ENCODE data around the gene KCNA10.

Gene KCNA10

DNA sequence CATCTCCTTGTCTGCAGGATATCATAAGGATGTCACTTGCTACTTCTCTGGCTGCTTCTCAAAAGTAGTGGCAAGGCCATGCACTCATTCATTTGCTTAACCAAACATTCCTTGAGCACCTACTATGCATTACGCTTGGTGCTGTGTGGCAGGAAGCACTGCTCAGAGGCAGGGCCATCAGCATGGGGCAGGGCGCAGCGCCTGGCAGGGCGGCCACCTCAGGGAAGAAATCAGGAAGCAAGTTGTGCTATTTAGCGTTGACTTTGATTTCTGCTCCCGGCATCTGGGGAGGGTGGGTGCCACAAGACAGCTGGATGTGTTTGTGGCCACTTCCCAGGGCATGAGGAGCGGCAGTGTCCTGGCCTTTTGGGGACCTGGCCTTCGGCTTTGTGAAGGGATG lies 40.1 kb downstream of the KCNA10 start:
- no peak for DNase-seq (ENCODE audit: low read depth in 3 of 3, low spot score in 1 of 3)

DNA sequence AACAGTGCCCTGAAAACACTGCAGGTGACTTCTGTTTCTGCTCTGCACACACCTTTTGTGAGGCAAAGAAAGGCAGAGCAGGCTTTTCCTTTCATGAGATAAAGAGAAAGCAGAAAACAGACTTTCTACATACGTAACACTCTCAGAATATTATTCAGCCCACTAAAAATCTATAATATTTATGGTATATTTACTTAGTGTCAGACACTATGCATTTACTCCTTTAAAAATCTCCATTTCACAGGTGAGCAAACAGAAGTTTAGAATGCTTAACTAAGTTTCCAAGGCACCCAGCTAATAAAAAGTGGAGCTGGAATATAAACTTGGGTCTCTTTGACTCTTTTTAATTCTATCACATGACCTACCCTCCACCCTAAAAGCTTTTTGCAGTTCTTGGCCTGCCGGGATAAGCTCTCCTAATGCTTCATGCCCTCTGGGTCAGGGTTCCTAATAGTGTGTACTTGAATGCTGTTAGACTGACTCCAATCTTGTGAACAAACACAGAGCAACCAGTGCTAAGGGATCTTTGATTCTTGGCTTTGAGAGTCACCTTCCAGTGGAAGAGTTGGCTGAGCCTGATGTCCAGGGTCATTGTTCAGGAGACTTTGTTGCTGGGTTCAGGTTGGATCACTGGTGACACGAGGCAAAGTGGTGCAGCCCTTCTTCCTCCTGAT lies 40.9 kb downstream of the KCNA10 start:
- no peak for DNase-seq (ENCODE audit: low read depth in 3 of 3, low spot score in 1 of 3)

DNA sequence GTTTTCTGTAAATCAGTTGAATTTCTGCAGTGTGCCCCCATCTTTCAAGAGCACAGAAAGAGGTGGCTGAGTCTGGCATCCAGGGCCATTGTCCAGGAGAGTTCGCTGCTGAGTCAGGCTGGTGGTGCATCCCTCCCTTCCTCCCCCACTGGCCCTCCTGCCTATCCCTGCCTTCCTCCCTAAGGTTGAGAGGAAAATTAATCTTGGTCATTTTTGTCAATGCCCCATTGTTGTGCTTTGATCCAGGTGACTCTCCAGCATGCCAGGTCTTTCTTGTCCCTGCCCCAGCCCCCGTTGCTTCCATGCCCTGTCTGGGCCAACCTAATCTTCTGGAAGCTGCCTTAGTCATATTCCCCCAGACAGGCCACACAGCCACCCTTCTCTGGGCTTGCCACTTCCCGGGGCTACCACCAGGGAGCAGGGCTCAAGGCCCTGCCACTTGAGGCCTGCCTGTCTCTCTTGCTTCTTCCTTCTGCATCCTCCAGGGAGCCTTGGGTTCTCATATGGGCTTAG lies 41.5 kb downstream of the KCNA10 start:
- DNase-seq (ENCODE audit: low read depth in 3 of 3, low spot score in 1 of 3) = no peak

DNA sequence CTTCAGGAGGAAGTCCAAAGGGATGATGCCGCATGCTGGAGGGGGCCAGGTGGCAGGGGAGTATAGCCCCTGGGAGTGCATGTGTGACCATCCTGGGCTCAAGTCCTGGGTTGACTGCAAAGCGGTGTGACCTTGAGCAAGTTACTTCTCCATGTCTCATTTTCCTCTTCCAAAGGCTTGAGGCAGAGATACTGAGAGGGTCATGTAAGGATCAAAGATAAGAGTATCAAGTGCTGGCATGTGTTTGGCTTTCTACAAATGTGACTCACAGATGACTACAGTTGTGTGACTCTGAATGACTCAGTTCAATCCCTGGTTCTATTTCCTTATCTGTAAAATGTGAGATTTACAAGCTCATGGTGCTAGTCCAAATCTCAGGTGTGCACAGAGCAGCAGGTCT lies 41.9 kb downstream of the KCNA10 start:
- DNase-seq (ENCODE audit: low read depth in 3 of 3, low spot score in 1 of 3) = no peak

DNA sequence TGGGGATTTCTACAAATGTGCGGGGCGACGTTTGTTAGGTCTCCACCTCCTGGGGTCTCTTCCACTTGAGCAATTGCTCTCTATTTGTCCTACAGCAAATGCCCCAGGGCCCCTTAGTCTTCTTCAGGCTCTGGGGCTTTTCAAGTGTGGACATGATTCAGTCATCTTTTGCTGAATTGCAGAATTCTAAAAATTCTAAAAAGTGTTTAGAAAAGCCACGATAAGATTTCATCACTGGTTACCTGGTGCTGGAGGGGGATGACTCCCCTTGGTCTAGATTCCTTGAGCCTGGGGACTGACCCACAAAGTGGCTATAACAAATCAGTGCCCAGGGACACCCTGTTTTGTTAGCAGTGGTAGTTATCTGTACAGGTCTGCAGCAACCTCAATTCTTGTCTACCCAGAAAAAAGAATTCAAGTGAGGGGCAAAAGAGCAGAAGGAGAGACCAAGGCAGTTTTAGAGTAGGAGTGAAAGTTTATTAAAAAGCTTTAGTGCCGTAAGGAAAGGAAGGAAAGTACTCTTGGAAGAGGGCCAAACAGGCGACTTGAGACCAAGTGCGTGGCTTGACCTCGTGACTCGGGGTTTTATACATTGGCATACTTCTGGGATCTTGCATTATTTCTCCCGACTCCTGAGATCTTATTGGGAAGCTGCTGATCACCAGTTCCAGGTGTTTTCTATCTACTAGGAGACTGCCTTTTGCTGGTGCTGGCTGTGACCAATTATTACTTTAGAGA lies 42.8 kb downstream of the KCNA10 start:
- no peak for DNase-seq (ENCODE audit: low read depth in 3 of 3, low spot score in 1 of 3)

DNA sequence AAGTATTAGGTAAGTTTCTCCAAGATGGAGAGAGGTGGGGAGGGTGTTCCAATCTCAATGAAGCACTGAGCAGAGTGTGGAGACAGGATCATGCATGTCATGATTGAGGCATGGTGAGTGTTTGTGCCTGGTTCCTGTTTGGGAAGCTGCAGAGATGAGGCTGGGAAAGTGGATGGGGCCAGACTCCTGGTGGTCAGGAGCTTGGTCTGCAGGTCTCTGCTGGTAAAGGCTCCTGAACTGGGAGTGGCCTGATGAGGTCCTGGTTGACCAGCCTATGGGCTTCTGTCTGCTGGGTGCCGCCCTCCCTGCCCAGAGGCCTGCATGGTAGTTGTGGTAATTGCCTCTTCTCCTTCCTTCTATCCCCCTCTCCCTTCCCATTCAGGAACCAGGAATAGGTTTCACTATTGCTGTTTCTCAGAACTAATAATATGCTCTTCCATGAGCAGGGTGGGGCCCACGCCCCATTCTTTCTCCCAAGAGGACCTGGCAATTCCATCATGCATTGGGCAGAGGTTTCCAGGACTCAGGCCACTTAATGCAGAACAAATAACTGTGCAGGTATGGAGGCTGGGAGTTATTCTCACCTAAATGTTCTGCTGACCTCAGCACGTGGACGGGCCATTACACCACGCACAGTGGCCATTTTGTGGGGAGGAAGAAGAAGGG lies 43.5 kb downstream of the KCNA10 start:
- no peak for DNase-seq (ENCODE audit: low read depth in 3 of 3, low spot score in 1 of 3)

DNA sequence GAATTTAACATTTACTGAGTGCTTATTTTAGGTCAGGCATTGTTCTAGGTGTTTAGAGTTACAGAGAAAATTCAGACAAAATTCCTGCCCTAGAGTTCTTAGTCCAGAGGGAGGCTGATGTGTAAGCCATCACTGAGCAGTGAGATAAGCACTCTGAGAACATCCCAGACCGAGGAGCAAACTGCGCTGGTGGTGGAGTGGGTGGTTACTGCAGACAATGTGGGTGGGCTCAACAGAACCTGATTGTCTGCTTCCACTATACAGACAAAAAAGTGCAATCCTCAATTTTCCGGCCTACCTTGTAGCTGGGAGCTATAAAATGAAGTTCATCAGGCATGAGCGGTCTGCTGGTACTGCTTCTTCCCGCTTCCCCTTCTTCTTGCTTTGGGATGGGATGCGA lies 44.5 kb downstream of the KCNA10 start:
- no peak for DNase-seq (ENCODE audit: low read depth in 3 of 3, low spot score in 1 of 3)

DNA sequence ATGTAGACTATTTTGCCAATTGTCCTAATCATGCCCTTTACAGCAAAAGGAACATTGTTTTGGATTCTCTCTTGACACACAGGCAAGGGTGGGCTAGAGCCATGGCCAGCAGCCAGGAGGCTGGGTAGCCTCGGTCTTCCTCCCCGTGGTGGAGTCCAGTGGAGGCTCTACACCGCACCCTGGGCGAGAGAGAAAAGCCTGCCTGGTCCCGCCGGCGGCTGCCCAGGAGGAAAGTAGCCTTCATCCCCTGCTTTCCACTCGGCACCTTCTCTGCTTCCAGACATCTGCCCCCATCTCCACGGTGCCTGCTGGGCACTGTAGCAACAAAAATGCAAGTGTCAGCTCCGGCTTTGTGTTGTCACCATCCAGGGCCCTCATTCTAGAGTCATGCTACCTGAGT lies 46.4 kb downstream of the KCNA10 start:
- DNase-seq (ENCODE audit: low read depth in 3 of 3, low spot score in 1 of 3) = no peak

DNA sequence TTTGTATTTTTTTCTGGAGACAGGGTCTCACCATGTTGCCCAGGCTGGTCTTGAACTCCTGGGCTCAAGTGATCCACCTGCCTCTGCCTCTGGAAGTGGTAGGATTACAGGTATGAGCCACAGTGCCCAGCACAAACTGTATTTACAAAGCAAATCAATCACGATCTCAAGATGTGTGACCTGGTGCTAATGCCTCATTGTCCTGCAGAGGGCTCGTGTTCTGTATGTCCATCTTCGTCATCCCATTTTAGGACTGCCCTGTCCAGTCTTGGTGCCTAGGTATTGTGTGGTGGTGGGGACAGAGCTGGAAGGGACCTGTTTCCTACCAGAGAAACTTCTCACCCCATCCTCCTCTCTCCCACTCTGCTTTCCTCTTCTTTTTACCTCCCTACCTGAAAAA lies 47.8 kb downstream of the KCNA10 start:
- no peak for DNase-seq (ENCODE audit: low read depth in 3 of 3, low spot score in 1 of 3)
